ENCODE data around the gene SMAD4.
A peak's percentile ranks its signal among the peaks of the same experiment; 100 is the strongest.

SMAD4 gene

GRCh38 chr18:50986360-50987087 lies 43.5 kb upstream of the SMAD4 start:
- Histone ChIP-seq H2AK5ac (ENCODE audit: low read length, severe bottlenecking) (peak overlapping the region; percentile 32), H3K79me1 (replicated peaks; ENCODE audit: low read length, poor library complexity, severe bottlenecking) (peaks cover 17% of the 10 kb centered on the region), H4K8ac (ENCODE audit: low read length) (no peak overlapping the region), H3K9ac (ENCODE audit: low read length) (no peak overlapping the region), H3K27ac (ENCODE audit: low read length, poor library complexity, severe bottlenecking) (peak overlapping the region; percentile 69), H3K23ac (ENCODE audit: low read length in 2 of 2) (no peak overlapping the region), H4K91ac (ENCODE audit: low read length) (no peak overlapping the region), H3K4me2 (ENCODE audit: low read length, poor library complexity, severe bottlenecking) (no peak overlapping the region), H2BK12ac (ENCODE audit: low read length in 2 of 2) (no peak overlapping the region), H3K27me3 (ENCODE audit: control insufficient read depth in 1 of 2, insufficient read depth in 1 of 2, low read length in 2 of 2) (no peaks in the 10 kb centered on the region), H3K4me3 (ENCODE audit: insufficient read depth in 1 of 2, low read depth in 1 of 2, low read length in 2 of 2) (no peak overlapping the region), H3K14ac (ENCODE audit: low read length in 2 of 2) (no peak overlapping the region), H3K4me1 (ENCODE audit: control insufficient read depth, insufficient read depth, low read depth, low read length) (peaks cover 9% of the 10 kb centered on the region), H2BK15ac (ENCODE audit: low read depth, poor library complexity, severe bottlenecking) (no peak overlapping the region), H3K4ac (ENCODE audit: low read depth in 1 of 2, low read length in 2 of 2) (no peak overlapping the region), H3K36me3 (ENCODE audit: control insufficient read depth in 1 of 2, insufficient read depth in 2 of 2, low read depth in 1 of 2, low read length in 2 of 2) (peaks cover 3 to 23% of the 10 kb centered on the region in 2 experiments), H2AFZ (ENCODE audit: low read depth, low read length) (no peak overlapping the region), H2BK120ac (ENCODE audit: low read depth, low read length) (no peak overlapping the region), H3K9me3 (ENCODE audit: control insufficient read depth, low read length) (no peaks in the 10 kb centered on the region), H2BK5ac (ENCODE audit: low read depth, low read length, poor library complexity, severe bottlenecking) (no peak overlapping the region), H3K18ac (ENCODE audit: low read depth in 1 of 2, low read length in 2 of 2) (no peak overlapping the region)
- peak; percentile 15 for DNase-seq
- 60% methylated on average over 2 of the region's 2 CpGs for WGBS

GRCh38 chr18:50987261-50987660 lies 42.8 kb upstream of the SMAD4 start:
- H3K27ac ChIP-seq (ENCODE audit: low read length, poor library complexity, severe bottlenecking): no peak overlapping the region
- H2BK120ac ChIP-seq (ENCODE audit: low read depth, low read length): no peak overlapping the region
- no peak overlapping the region for H3K14ac ChIP-seq (ENCODE audit: low read length in 2 of 2)
- H2BK12ac ChIP-seq (ENCODE audit: low read length in 2 of 2): no peak overlapping the region
- peak overlapping the region; percentile 23 for H3K9ac ChIP-seq (ENCODE audit: low read length)
- H3K36me3 ChIP-seq (ENCODE audit: control insufficient read depth in 1 of 2, insufficient read depth in 2 of 2, low read depth in 1 of 2, low read length in 2 of 2): peaks cover 0 to 23% of the 10 kb centered on the region in 2 experiments
- H4K8ac ChIP-seq (ENCODE audit: low read length): no peak overlapping the region
- no peak overlapping the region for H2AFZ ChIP-seq (ENCODE audit: low read depth, low read length)
- 68% methylated on average over 2 of the region's 2 CpGs for WGBS
- no peak overlapping the region for H4K91ac ChIP-seq (ENCODE audit: low read length)
- no peak overlapping the region for H2BK5ac ChIP-seq (ENCODE audit: low read depth, low read length, poor library complexity, severe bottlenecking)
- H3K23ac ChIP-seq (ENCODE audit: low read length in 2 of 2): no peak overlapping the region
- H3K27me3 ChIP-seq (ENCODE audit: control insufficient read depth in 1 of 2, insufficient read depth in 1 of 2, low read length in 2 of 2): no peaks in the 10 kb centered on the region
- no peak for DNase-seq
- H3K4me3 ChIP-seq (ENCODE audit: insufficient read depth in 1 of 2, low read depth in 1 of 2, low read length in 2 of 2): no peak overlapping the region
- no peak overlapping the region for H3K18ac ChIP-seq (ENCODE audit: low read depth in 1 of 2, low read length in 2 of 2)
- H2BK15ac ChIP-seq (ENCODE audit: low read depth, poor library complexity, severe bottlenecking): no peak overlapping the region
- peaks cover 13% of the 10 kb centered on the region for H3K79me1 ChIP-seq (replicated peaks; ENCODE audit: low read length, poor library complexity, severe bottlenecking)
- peak overlapping the region; percentile 84 for H2AK5ac ChIP-seq (ENCODE audit: low read length, severe bottlenecking)
- H3K4ac ChIP-seq (ENCODE audit: low read depth in 1 of 2, low read length in 2 of 2): no peak overlapping the region
- peaks cover 7% of the 10 kb centered on the region for H3K4me1 ChIP-seq (ENCODE audit: control insufficient read depth, insufficient read depth, low read depth, low read length)
- no peak overlapping the region for H3K4me2 ChIP-seq (ENCODE audit: low read length, poor library complexity, severe bottlenecking)
- H3K9me3 ChIP-seq (ENCODE audit: control insufficient read depth, low read length): no peaks in the 10 kb centered on the region

GRCh38 chr18:50989711-50990110 lies 40.3 kb upstream of the SMAD4 start:
- WGBS: 97% methylated on average over 3 of the region's 3 CpGs
- H3K4me2 ChIP-seq (ENCODE audit: low read length, poor library complexity, severe bottlenecking): no peak overlapping the region

GRCh38 chr18:50992351-50992762 lies 37.7 kb upstream of the SMAD4 start:
- Histone ChIP-seq H2BK12ac (ENCODE audit: low read length in 2 of 2) (no peak overlapping the region), H2BK120ac (ENCODE audit: low read depth, low read length) (no peak overlapping the region)

More at GRCh38 chr18:50989711-50990110, 40.3 kb upstream of the SMAD4 start:
- DNase-seq: no peak
- Histone ChIP-seq H2BK120ac (ENCODE audit: low read depth, low read length) (no peak overlapping the region), H2AFZ (ENCODE audit: low read depth, low read length) (no peak overlapping the region), H3K9me3 (ENCODE audit: control insufficient read depth, low read length) (no peaks in the 10 kb centered on the region), H3K27me3 (ENCODE audit: control insufficient read depth in 1 of 2, insufficient read depth in 1 of 2, low read length in 2 of 2) (no peaks in the 10 kb centered on the region), H3K27ac (ENCODE audit: low read length, poor library complexity, severe bottlenecking) (no peak overlapping the region), H2BK15ac (ENCODE audit: low read depth, poor library complexity, severe bottlenecking) (no peak overlapping the region), H3K18ac (ENCODE audit: low read depth in 1 of 2, low read length in 2 of 2) (no peak overlapping the region), H3K14ac (ENCODE audit: low read length in 2 of 2) (no peak overlapping the region), H4K91ac (ENCODE audit: low read length) (no peak overlapping the region), H3K23ac (ENCODE audit: low read length in 2 of 2) (no peak overlapping the region), H2BK12ac (ENCODE audit: low read length in 2 of 2) (no peak overlapping the region), H3K79me1 (replicated peaks; ENCODE audit: low read length, poor library complexity, severe bottlenecking) (peaks cover 5% of the 10 kb centered on the region), H3K4ac (ENCODE audit: low read depth in 1 of 2, low read length in 2 of 2) (no peak overlapping the region), H4K8ac (ENCODE audit: low read length) (no peak overlapping the region), H3K4me3 (ENCODE audit: insufficient read depth in 1 of 2, low read depth in 1 of 2, low read length in 2 of 2) (no peak overlapping the region), H3K36me3 (ENCODE audit: control insufficient read depth in 1 of 2, insufficient read depth in 2 of 2, low read depth in 1 of 2, low read length in 2 of 2) (peaks cover 0 to 13% of the 10 kb centered on the region in 2 experiments), H2AK5ac (ENCODE audit: low read length, severe bottlenecking) (no peak overlapping the region), H3K4me1 (ENCODE audit: control insufficient read depth, insufficient read depth, low read depth, low read length) (peaks cover 7% of the 10 kb centered on the region), H3K9ac (ENCODE audit: low read length) (no peak overlapping the region), H2BK5ac (ENCODE audit: low read depth, low read length, poor library complexity, severe bottlenecking) (no peak overlapping the region)

More at GRCh38 chr18:50992351-50992762, 37.7 kb upstream of the SMAD4 start:
- Histone ChIP-seq H3K36me3 (ENCODE audit: control insufficient read depth in 1 of 2, insufficient read depth in 2 of 2, low read depth in 1 of 2, low read length in 2 of 2) (peaks cover 0 to 6% of the 10 kb centered on the region in 2 experiments), H3K4ac (ENCODE audit: low read depth in 1 of 2, low read length in 2 of 2) (no peak overlapping the region), H4K8ac (ENCODE audit: low read length) (no peak overlapping the region), H3K14ac (ENCODE audit: low read length in 2 of 2) (no peak overlapping the region), H3K79me1 (replicated peaks; ENCODE audit: low read length, poor library complexity, severe bottlenecking) (peaks cover 1% of the 10 kb centered on the region), H3K23ac (ENCODE audit: low read length in 2 of 2) (no peak overlapping the region), H3K4me1 (ENCODE audit: control insufficient read depth, insufficient read depth, low read depth, low read length) (no peaks in the 10 kb centered on the region), H2BK5ac (ENCODE audit: low read depth, low read length, poor library complexity, severe bottlenecking) (no peak overlapping the region), H3K4me2 (ENCODE audit: low read length, poor library complexity, severe bottlenecking) (no peak overlapping the region), H3K27ac (ENCODE audit: low read length, poor library complexity, severe bottlenecking) (no peak overlapping the region), H3K18ac (ENCODE audit: low read depth in 1 of 2, low read length in 2 of 2) (no peak overlapping the region), H2AK5ac (ENCODE audit: low read length, severe bottlenecking) (no peak overlapping the region), H2BK15ac (ENCODE audit: low read depth, poor library complexity, severe bottlenecking) (no peak overlapping the region), H2AFZ (ENCODE audit: low read depth, low read length) (no peak overlapping the region), H3K9me3 (ENCODE audit: control insufficient read depth, low read length) (no peaks in the 10 kb centered on the region), H3K27me3 (ENCODE audit: control insufficient read depth in 1 of 2, insufficient read depth in 1 of 2, low read length in 2 of 2) (no peaks in the 10 kb centered on the region), H3K4me3 (ENCODE audit: insufficient read depth in 1 of 2, low read depth in 1 of 2, low read length in 2 of 2) (no peak overlapping the region), H4K91ac (ENCODE audit: low read length) (no peak overlapping the region), H3K9ac (ENCODE audit: low read length) (no peak overlapping the region)
- WGBS: 29% methylated on average over 3 of the region's 3 CpGs
- DNase-seq: no peak

Measured in mesenchymal stem cell (in vitro differentiated cells and primary cell).